AG09319 (cell line): ENCODE data around the gene SAP30BP.

Source experiments
- DNase-seq: peaks from one replicate; pipeline ENCODE4 v3.0.0-alpha.2; 2010; ENCODE audit warnings: low read depth; ENCODE audit errors: extremely low read depth
- CTCF ChIP-seq: IDR thresholded peaks from 2 replicates; pipeline ENCODE4 v1.5.1; 2011; ENCODE audit warnings: low read depth, mild to moderate bottlenecking, inconsistent platforms, low read length, moderate library complexity

SAP30BP gene

GRCh38 chr17:75693500-75694481, 26.7 kb downstream of the SAP30BP start:
- TF ChIP-seq CTCF: peak; percentile 26
- DNase-seq: peak; percentile 68

GRCh38 chr17:75694536-75694935, 27.4 kb downstream of the SAP30BP start:
- no peak for TF ChIP-seq CTCF
- DNase-seq: no peak

GRCh38 chr17:75695141-75695829, 28.1 kb downstream of the SAP30BP start:
- no peak for DNase-seq
- TF ChIP-seq CTCF: no peak

- DNase-seq: no peak
- no peak for TF ChIP-seq CTCF
Observed at GRCh38 chr17:75695830-75696271, 28.7 kb downstream of the SAP30BP start.

- DNase-seq: no peak
- TF ChIP-seq CTCF: no peak
Observed at GRCh38 chr17:75697651-75698291, 30.6 kb downstream of the SAP30BP start.

- TF ChIP-seq CTCF: no peak
- DNase-seq: no peak
Observed at GRCh38 chr17:75698659-75699058, 31.5 kb downstream of the SAP30BP start.
